HEK293T (cell line): ENCODE data around the gene CCL19.

Source experiments
- CTBP1 ChIP-seq: fragments of 450-650 bp; IDR thresholded peaks from 2 replicates; pipeline ENCODE4 v1.6.1; 2016; ENCODE audit warnings: borderline replicate concordance
- FOXK2 ChIP-seq: fragments of 450-650 bp; IDR thresholded peaks from 2 replicates; pipeline ENCODE4 v1.6.1; 2016; ENCODE audit warnings: mild to moderate bottlenecking
- PKNOX1 ChIP-seq: fragments of 450-650 bp; IDR thresholded peaks from 2 replicates; pipeline ENCODE4 v1.6.1; 2016
- SP1 ChIP-seq: fragments of 450-650 bp; IDR thresholded peaks from 2 replicates; pipeline ENCODE4 v1.6.1; 2017
- SUZ12 ChIP-seq: fragments of 450-650 bp; IDR thresholded peaks from 2 replicates; pipeline ENCODE4 v1.6.1; 2016; ENCODE audit warnings: mild to moderate bottlenecking

- TF ChIP-seq SUZ12 (no peak), FOXK2 (no peak), SP1 (no peak), CTBP1 (no peak), PKNOX1 (no peak)
Measured at GRCh38 chr9:34675869-34676268, 15.2 kb downstream of the CCL19 start.
